Measurements from ENCODE around the gene GNG4.
"Not testable (repeated sequence)": the region's sequence is repeated elsewhere in the genome, so short reads cannot be mapped to it uniquely, and the experiment has no call there.

DNA sequence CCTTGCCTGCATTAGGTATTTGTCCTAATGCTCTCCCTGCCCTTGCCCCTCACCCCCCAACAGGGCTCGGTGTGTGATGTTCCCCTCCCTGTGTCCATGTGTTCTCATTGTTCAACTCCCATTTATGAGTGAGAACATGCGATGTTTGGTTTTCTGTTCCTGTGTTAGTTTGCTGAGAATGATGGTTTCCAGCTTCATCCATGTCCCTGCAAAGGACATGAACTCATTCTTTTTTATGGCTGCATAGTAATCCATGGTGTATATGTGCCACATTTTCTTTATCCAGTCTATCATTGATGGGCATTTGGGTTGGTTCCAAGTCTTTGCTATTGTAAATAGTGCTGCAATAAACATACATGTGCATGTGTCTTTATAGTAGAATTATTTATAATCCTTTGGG lies 11.0 kb downstream of the GNG4 start:
- TF ChIP-seq SP1, FOXA1 (IDR thresholded peaks at IDR 0.05): not testable (repeated sequence)
